ENCODE results near the gene DYNC1I1.
A peak's percentile ranks its signal among the peaks of the same experiment; 100 is the strongest.

Gene DYNC1I1

GRCh38 chr7:95974108-95974507 is 201.8 kb downstream of the DYNC1I1 start:
- no peak for DNase-seq

- no peak for DNase-seq
Measured at GRCh38 chr7:95976369-95977060, 204.2 kb downstream of the DYNC1I1 start.

- no peak for DNase-seq
Measured at GRCh38 chr7:95977994-95978393, 205.6 kb downstream of the DYNC1I1 start.

- DNase-seq: no peak
Measured at GRCh38 chr7:95980167-95980566, 207.8 kb downstream of the DYNC1I1 start.

- no peak for DNase-seq
Measured at GRCh38 chr7:95980706-95981105, 208.4 kb downstream of the DYNC1I1 start.

- DNase-seq: no peak
Measured at GRCh38 chr7:95986178-95986764, 213.9 kb downstream of the DYNC1I1 start.

GRCh38 chr7:95989301-95989700 is 216.9 kb downstream of the DYNC1I1 start:
- no peak for DNase-seq

- no peak for DNase-seq
Measured at GRCh38 chr7:95993380-95993779, 221.0 kb downstream of the DYNC1I1 start.

GRCh38 chr7:95996174-95996573 is 223.8 kb downstream of the DYNC1I1 start:
- DNase-seq: no peak

GRCh38 chr7:95996886-95997285 is 224.5 kb downstream of the DYNC1I1 start:
- DNase-seq: no peak

- DNase-seq: no peak
Measured at GRCh38 chr7:95997632-95998031, 225.3 kb downstream of the DYNC1I1 start.

- no peak for DNase-seq
Measured at GRCh38 chr7:95999481-95999880, 227.1 kb downstream of the DYNC1I1 start.

- peak; percentile 13 for DNase-seq
Measured at GRCh38 chr7:96004578-96004977, 232.2 kb downstream of the DYNC1I1 start.

- no peak for DNase-seq
Measured at GRCh38 chr7:96005271-96005670, 232.9 kb downstream of the DYNC1I1 start.

- DNase-seq: no peak
Measured at GRCh38 chr7:96009148-96009547, 236.8 kb downstream of the DYNC1I1 start.

GRCh38 chr7:96013836-96014235 is 241.5 kb downstream of the DYNC1I1 start:
- DNase-seq: no peak

GRCh38 chr7:96014617-96015016 is 242.3 kb downstream of the DYNC1I1 start:
- DNase-seq: no peak

GRCh38 chr7:96016056-96016586 is 243.8 kb downstream of the DYNC1I1 start:
- no peak for DNase-seq

GRCh38 chr7:96016735-96017134 is 244.4 kb downstream of the DYNC1I1 start:
- DNase-seq: no peak

- DNase-seq: peak; percentile 90
Measured at GRCh38 chr7:96017877-96018276, 245.5 kb downstream of the DYNC1I1 start.

- no peak for DNase-seq
Measured at GRCh38 chr7:96021568-96021967, 249.2 kb downstream of the DYNC1I1 start.

- no peak for DNase-seq
Measured at GRCh38 chr7:96023387-96023786, 251.0 kb downstream of the DYNC1I1 start.

- no peak for DNase-seq
Measured at GRCh38 chr7:96026010-96026409, 253.7 kb downstream of the DYNC1I1 start.

GRCh38 chr7:96026611-96027010 is 254.3 kb downstream of the DYNC1I1 start:
- no peak for DNase-seq

- DNase-seq: no peak
Measured at GRCh38 chr7:96028729-96029128, 256.4 kb downstream of the DYNC1I1 start.
